ENCODE measurements around the gene DHRS7C. TPM values are rescaled to one million over a fixed set of nuclear protein-coding genes. Genes with fewer than 3 reads are reported as not detected.

DHRS7C gene
- total and polyA plus RNA-seq, 2 donors (not counting 3 experiments of a cell fraction or from before 2014, with no cell fraction given), result not detected

DNA sequence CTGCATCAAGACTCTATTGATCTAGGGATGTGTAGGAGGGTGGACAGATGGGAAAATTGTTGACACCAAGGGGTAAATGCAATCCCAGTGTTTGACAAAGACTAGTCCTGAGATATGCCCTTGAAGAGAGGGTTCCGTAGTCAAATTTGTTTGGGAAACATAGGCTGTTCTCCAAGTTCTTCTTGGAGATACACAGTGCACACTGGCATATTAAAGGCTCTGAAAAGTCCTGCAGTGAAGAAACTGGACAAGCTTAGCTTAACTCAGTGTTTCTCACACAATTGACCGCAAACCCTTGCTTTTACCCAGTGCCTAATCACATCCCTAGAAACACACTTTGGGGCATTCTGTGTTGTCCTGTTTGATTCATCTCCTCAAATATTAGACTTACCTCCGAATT is 10.8 kb downstream of the DHRS7C start:
- intact Hi-C loops (cut with micrococcal nuclease) (no loop called here), dilution Hi-C loops (cut with MboI; ENCODE audit: extremely low pct_ligation_motif_present, low sequenced_read_pairs) (no loop called here)
- DNase-seq (ENCODE audit: low read depth, low spot score) (no peak), FAIRE-seq (no peak)
- Histone ChIP-seq H3K36me3 (ENCODE audit: control insufficient read depth in 2 of 2, extremely low read depth in 1 of 2, insufficient read depth in 2 of 2, low read length in 2 of 2) (no peaks in the 10 kb centered on the region), H3K4me3 (replicated peaks in 1 of 3; ENCODE audit: insufficient read depth in 1 of 3, low read depth in 1 of 3, low read length in 3 of 3) (no peak overlapping the region), H3K9me3 (replicated peaks; ENCODE audit: control insufficient read depth, insufficient read depth, low read length) (peaks cover 2% of the 10 kb centered on the region), H3K9ac (replicated peaks; ENCODE audit: extremely low read depth, insufficient read depth, low read length) (no peak overlapping the region), H4K20me1 (replicated peaks; ENCODE audit: control insufficient read depth, extremely low read depth, insufficient read depth, low read length) (no peaks in the 10 kb centered on the region), H3K4me1 (ENCODE audit: control insufficient read depth, extremely low read depth, insufficient read depth, low read length) (no peaks in the 10 kb centered on the region), H3K9me1 (replicated peaks; ENCODE audit: control insufficient read depth, extremely low read depth, insufficient read depth, low read length) (no peaks in the 10 kb centered on the region), H3K27ac (ENCODE audit: insufficient read depth, low read depth, low read length) (no peak overlapping the region), H3K4me2 (ENCODE audit: insufficient read depth, low read length) (no peak overlapping the region), H3K79me2 (ENCODE audit: control insufficient read depth, insufficient read depth, low read length) (no peaks in the 10 kb centered on the region), H3K27me3 (ENCODE audit: control insufficient read depth in 2 of 2, insufficient read depth in 2 of 2, low read length in 2 of 2) (no peaks in the 10 kb centered on the region), H2AFZ (ENCODE audit: low read depth, low read length) (no peak overlapping the region)
- POLR2A ChIA-PET, result no interaction called here
- CTCF ChIA-PET, result interaction anchor here (1.4 kb wide), 1 partner anchor 12 kb away, joined by 7 read pairs; no protein-coding TSS in a partner anchor
- no peak for TF ChIP-seq EZH2 (IDR thresholded peaks at IDR 0.05; ENCODE audit: borderline replicate concordance, low read depth, low read length, severe bottlenecking)
- TF ChIP-seq POLR2A (IDR thresholded peaks at IDR 0.05; ENCODE audit: low read depth, low read length), result no peak
- TF ChIP-seq MYC (IDR thresholded peaks at IDR 0.05; ENCODE audit: low read depth, low read length), result no peak
- TF ChIP-seq, protein P1, sequence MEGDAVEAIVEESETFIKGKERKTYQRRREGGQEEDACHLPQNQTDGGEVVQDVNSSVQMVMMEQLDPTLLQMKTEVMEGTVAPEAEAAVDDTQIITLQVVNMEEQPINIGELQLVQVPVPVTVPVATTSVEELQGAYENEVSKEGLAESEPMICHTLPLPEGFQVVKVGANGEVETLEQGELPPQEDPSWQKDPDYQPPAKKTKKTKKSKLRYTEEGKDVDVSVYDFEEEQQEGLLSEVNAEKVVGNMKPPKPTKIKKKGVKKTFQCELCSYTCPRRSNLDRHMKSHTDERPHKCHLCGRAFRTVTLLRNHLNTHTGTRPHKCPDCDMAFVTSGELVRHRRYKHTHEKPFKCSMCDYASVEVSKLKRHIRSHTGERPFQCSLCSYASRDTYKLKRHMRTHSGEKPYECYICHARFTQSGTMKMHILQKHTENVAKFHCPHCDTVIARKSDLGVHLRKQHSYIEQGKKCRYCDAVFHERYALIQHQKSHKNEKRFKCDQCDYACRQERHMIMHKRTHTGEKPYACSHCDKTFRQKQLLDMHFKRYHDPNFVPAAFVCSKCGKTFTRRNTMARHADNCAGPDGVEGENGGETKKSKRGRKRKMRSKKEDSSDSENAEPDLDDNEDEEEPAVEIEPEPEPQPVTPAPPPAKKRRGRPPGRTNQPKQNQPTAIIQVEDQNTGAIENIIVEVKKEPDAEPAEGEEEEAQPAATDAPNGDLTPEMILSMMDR (IDR thresholded peaks at IDR 0.05; ENCODE audit: extremely low read depth in 1 of 2, insufficient read depth in 1 of 2, low read depth in 1 of 2, low read length in 2 of 2), result no peak
- TF ChIP-seq FOS (IDR thresholded peaks at IDR 0.05; ENCODE audit: borderline replicate concordance, insufficient read depth, low read length), result no peak
- TF ChIP-seq POLR2AphosphoS5 (IDR thresholded peaks at IDR 0.05; ENCODE audit: insufficient read depth, low read depth, low read length), result no peak
- TF ChIP-seq, protein P2, sequence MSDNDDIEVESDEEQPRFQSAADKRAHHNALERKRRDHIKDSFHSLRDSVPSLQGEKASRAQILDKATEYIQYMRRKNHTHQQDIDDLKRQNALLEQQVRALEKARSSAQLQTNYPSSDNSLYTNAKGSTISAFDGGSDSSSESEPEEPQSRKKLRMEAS (IDR thresholded peaks at IDR 0.05; ENCODE audit: insufficient read depth, insufficient read length), result no peak
- TF ChIP-seq GATA2 (IDR thresholded peaks at IDR 0.05; ENCODE audit: insufficient read depth, insufficient read length, low read depth, low read length), result no peak
- no peak for TF ChIP-seq JUN (IDR thresholded peaks at IDR 0.05; ENCODE audit: borderline replicate concordance, insufficient read depth, insufficient read length, low read depth)
- no TSS peak for BruUV-seq (replicated peaks)

Measured in endothelial cell of umbilical vein (primary cell).